GM23338 (cell line): ENCODE measurements around the gene SRM. TPM values are rescaled to one million over a fixed set of nuclear protein-coding genes. Genes with fewer than 3 reads are reported as not detected.
"Not testable (repeated sequence)": the region's sequence is repeated elsewhere in the genome, so short reads cannot be mapped to it uniquely, and the experiment has no call there.

Experiments
- ATAC-seq: fragments of 200-7000 bp; cut with Tn5 transposase; 3 replicates; pipeline ENCODE4 v1.9.1; 2020
- DNase-seq: peaks from one replicate; pipeline ENCODE4 v3.0.0-alpha.2; 2015; ENCODE audit warnings: low spot score
- H2AFZ ChIP-seq: fragments of 200-600 bp; sonication (generic); 2 replicates; pipeline ENCODE4 v1.8.0; 2016; ENCODE audit warnings: antibody characterized with exemption, mild to moderate bottlenecking, moderate library complexity
- H3F3A ChIP-seq: fragments of 200-600 bp; sonication (generic); replicated peaks from 2 replicates; pipeline ENCODE4 v1.8.0; 2017; ENCODE audit warnings: antibody characterized with exemption, mixed run types, low read depth
- H3K27ac ChIP-seq: fragments of 200-600 bp; sonication (generic); 2 replicates; pipeline ENCODE4 v1.6.1; 2016; ENCODE audit warnings: low read depth
- H3K27me3 ChIP-seq: fragments of 200-600 bp; sonication (generic); 2 replicates; pipeline ENCODE4 v1.8.0; 2016; ENCODE audit warnings: mild to moderate bottlenecking, mixed run types, moderate library complexity; ENCODE audit not compliant: insufficient read depth
- H3K36me3 ChIP-seq: fragments of 200-600 bp; sonication (generic); 2 replicates; pipeline ENCODE4 v1.8.0; 2016; ENCODE audit warnings: mild to moderate bottlenecking; ENCODE audit not compliant: insufficient read depth
- H3K4me1 ChIP-seq: fragments of 200-600 bp; sonication (generic); 2 replicates; pipeline ENCODE4 v1.8.0; 2016; ENCODE audit warnings: mild to moderate bottlenecking, moderate library complexity; ENCODE audit not compliant: insufficient read depth
- H3K4me2 ChIP-seq: fragments of 200-600 bp; sonication (generic); 2 replicates; pipeline ENCODE4 v1.7.1; 2017; ENCODE audit warnings: mixed run types
- H3K4me3 ChIP-seq: fragments of 200-600 bp; sonication (generic); 2 replicates; pipeline ENCODE4 v1.6.1; 2016; ENCODE audit warnings: mixed run types
- H3K79me2 ChIP-seq: fragments of 200-600 bp; sonication (generic); replicated peaks from 2 replicates; pipeline ENCODE4 v1.8.0; 2017; ENCODE audit warnings: mild to moderate bottlenecking; ENCODE audit not compliant: insufficient read depth
- H3K9me2 ChIP-seq: fragments of 200-600 bp; sonication (generic); 2 replicates; pipeline ENCODE4 v1.8.0; 2017; ENCODE audit not compliant: insufficient read depth
- H4K20me1 ChIP-seq: fragments of 200-600 bp; sonication (generic); replicated peaks from 2 replicates; pipeline ENCODE4 v1.8.0; 2017; ENCODE audit warnings: mild to moderate bottlenecking; ENCODE audit not compliant: insufficient read depth
- H3K27ac Mint-ChIP-seq: 2 replicates; pipeline ENCODE4 v1.8.0; 2020; ENCODE audit warnings: inconsistent platforms, mild to moderate bottlenecking, moderate library complexity, mixed read lengths
- H3K27me3 Mint-ChIP-seq: 3 replicates; pipeline ENCODE4 v1.8.0; 2022; ENCODE audit warnings: low read depth, mild to moderate bottlenecking, moderate library complexity, mixed read lengths, inconsistent platforms; ENCODE audit not compliant: insufficient read depth, poor library complexity
- H3K36me3 Mint-ChIP-seq: 3 replicates; pipeline ENCODE4 v1.8.0; 2021; ENCODE audit warnings: low read depth, mild to moderate bottlenecking, inconsistent platforms, moderate library complexity, mixed read lengths
- H3K4me1 Mint-ChIP-seq: 3 replicates; pipeline ENCODE4 v1.8.0; 2020; ENCODE audit warnings: mild to moderate bottlenecking, inconsistent platforms, mixed read lengths
- H3K4me3 Mint-ChIP-seq: 3 replicates; pipeline ENCODE4 v1.8.0; 2021; ENCODE audit warnings: moderate library complexity, mild to moderate bottlenecking, inconsistent platforms, mixed read lengths
- H3K9me3 Mint-ChIP-seq: 3 replicates; pipeline ENCODE4 v1.8.0; 2020; ENCODE audit warnings: moderate library complexity, mild to moderate bottlenecking, inconsistent platforms, mixed read lengths
- CREB1 ChIP-seq: fragments of 250-450 bp; sonication (Bioruptor Pico); IDR thresholded peaks from 2 replicates; pipeline ENCODE4 v1.5.0; 2020; ENCODE audit warnings: low read depth, mild to moderate bottlenecking, moderate library complexity
- EZH2 ChIP-seq: fragments of 200-600 bp; sonication (generic); IDR thresholded peaks from one replicate; pipeline ENCODE4 v1.8.0; 2017; ENCODE audit warnings: antibody characterized with exemption, mild to moderate bottlenecking, low read depth; ENCODE audit not compliant: unreplicated experiment
- EZH2phosphoT487 ChIP-seq: fragments of 200-600 bp; sonication (generic); IDR thresholded peaks from one replicate; pipeline ENCODE4 v1.8.1; 2018; ENCODE audit warnings: antibody characterized with exemption; ENCODE audit not compliant: unreplicated experiment
- JUNB ChIP-seq: IDR thresholded peaks from one replicate; pipeline ENCODE4 v1.6.1; 2016; ENCODE audit warnings: antibody characterized with exemption; ENCODE audit not compliant: unreplicated experiment
- POLR2AphosphoS5 ChIP-seq: IDR thresholded peaks from 2 replicates; pipeline ENCODE4 v1.6.1; 2016; ENCODE audit warnings: antibody characterized with exemption, low read depth
- STAT1 ChIP-seq: IDR thresholded peaks from one replicate; pipeline ENCODE4 v1.6.1; 2016; ENCODE audit warnings: antibody characterized with exemption; ENCODE audit not compliant: unreplicated experiment
- ZNF114 ChIP-seq: fragments of 250-450 bp; sonication (Bioruptor Pico); IDR thresholded peaks from 2 replicates; pipeline ENCODE4 v1.5.0; 2020; ENCODE audit warnings: mild to moderate bottlenecking, moderate library complexity
- ZNF331 ChIP-seq: fragments of 250-450 bp; sonication (Bioruptor Pico); IDR thresholded peaks from 2 replicates; pipeline ENCODE4 v1.5.0; 2020; ENCODE audit warnings: low read depth, mild to moderate bottlenecking, moderate library complexity
- polyA plus RNA-seq: library from polyadenylated mRNA; unstranded; fragments of >200 nt; fragmentation: Nextera tagmentation; extraction: Ambion mirVana; gene quantifications from 2 replicates; pipeline ENCODE4 v1.2.1, GENCODE V29; 2016
- total RNA-seq: library from RNA; depleted of rRNA; stranded (reverse); fragments of >200 nt; shearing (Covaris generic); gene quantifications from 2 replicates; pipeline ENCODE4 v1.2.3, GENCODE V29; 2014
- TF ChIP-seq, protein P1 (sequence below): IDR thresholded peaks from one replicate; pipeline ENCODE4 v1.6.1; 2018; ENCODE audit warnings: antibody characterized with exemption; ENCODE audit not compliant: unreplicated experiment
- TF ChIP-seq, protein P2 (sequence below): IDR thresholded peaks from 2 replicates; pipeline ENCODE4 v1.6.1; 2016; ENCODE audit warnings: antibody characterized with exemption
- TF ChIP-seq, protein P3 (sequence below), 2 experiments: fragments of 200-600 bp in 1 of 2; sonication (generic) in 1 of 2; conservative IDR thresholded peaks; 2 replicates each; pipeline versions ENCODE4 v1.5.1 to v1.6.1; 2016 to 2017; ENCODE audit warnings: antibody characterized with exemption in 2 of 2, low read depth in 2 of 2, mild to moderate bottlenecking in 2 of 2, moderate library complexity in 1 of 2

SRM gene
- total and polyA plus RNA-seq, 2 experiments from 2014 or later: 170 to 253 TPM

DNA sequence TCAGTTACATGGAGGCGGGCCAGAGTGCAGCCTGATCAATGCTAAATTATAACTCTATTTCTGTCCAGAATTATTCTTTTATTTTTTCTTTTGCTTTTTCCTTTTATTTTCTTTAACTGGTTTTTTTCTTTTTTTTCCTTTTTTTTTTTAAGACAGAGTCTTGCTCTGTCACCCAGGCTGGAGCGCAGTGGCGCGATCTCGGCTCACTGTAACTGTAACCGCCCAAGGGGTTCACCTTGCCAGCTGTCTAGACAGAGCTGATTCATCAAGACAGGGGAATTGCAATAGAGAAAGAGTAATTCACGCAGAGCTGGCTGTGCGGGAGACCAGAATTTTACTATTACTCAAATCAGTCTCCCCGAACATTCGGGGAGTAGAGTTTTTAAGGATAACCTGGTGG, 8.7 kb downstream of the SRM start:
- Mint-ChIP-seq H3K4me1 (peaks cover 19% of the 10 kb centered on the region), H3K36me3 (peaks cover 14% of the 10 kb centered on the region), H3K27me3 (peaks cover 20% of the 10 kb centered on the region)
- H3K4me2 ChIP-seq, H3K27ac ChIP-seq, ATAC-seq, H3K27me3 ChIP-seq, H3K4me3 ChIP-seq, H3K9me2 ChIP-seq, H3K4me1 ChIP-seq, H4K20me1 ChIP-seq, H3K9me3 Mint-ChIP-seq, DNase-seq, H3K36me3 ChIP-seq, H2AFZ ChIP-seq, H3K4me3 Mint-ChIP-seq, H3K27ac Mint-ChIP-seq, H3K79me2 ChIP-seq: not testable (repeated sequence)
- peaks cover 16% of the 10 kb centered on the region for H3F3A ChIP-seq

DNA sequence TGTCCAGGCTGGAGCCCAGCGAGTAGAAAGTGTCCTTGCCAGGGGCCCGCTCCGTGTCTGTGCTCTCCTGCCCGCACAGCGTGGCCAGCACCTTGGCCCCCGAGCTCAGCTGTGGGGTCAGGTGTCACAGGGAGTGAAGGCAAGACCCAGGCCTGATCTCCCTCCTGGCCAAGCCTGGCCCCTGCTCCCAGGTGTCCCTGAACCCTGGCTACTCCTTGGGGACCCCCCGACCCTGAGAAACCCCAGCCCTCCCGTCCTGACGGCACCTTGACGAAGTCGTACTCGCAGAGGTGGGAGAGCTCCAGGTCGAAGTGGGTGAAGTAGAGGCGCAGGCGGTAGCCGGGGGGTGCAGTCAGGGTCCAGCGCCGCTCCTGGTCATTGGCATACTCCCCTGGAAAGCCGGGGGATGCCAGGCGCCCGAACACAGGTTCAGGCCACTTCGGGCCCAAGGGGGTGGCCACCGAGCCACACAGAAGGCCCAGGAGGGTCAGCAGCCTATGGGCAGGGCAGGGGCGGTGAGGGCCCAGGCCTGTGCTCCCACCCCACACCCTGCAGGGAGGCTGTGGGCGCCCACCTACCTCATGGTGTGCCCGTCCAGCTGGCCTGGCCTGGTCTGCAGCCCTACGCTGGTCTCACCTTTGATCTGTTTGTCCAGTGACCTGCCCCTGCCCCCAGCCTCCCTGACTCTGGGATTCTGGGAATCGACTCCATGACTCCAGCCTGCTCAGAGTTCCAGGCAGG, 13.0 kb downstream of the SRM start, which contains the start of gene MASP2:
MASP2 (minus strand) TSS at position 615 of the 741 bp plus-strand sequence; CDS start at position 583, 32 bp downstream.
- Mint-ChIP-seq H3K4me3 (no peak within 1 kb of the TSS), H3K27me3 (peaks cover 13% of the 10 kb centered on the region), H3K27ac (no peak within 1 kb of the TSS), H3K36me3 (no peaks in the 10 kb centered on the region), H3K4me1 (peaks cover 4% of the 10 kb centered on the region), H3K9me3 (no peaks in the 10 kb centered on the region)
- H3K27ac ChIP-seq: no peak within 1 kb of the TSS
- H2AFZ ChIP-seq: no peak within 1 kb of the TSS; the same call in 1 of the 2 replicates
- H3K9me2 ChIP-seq: no peaks in the 10 kb centered on the region
- no peak for ATAC-seq
- no peaks in the 10 kb centered on the region for H3K79me2 ChIP-seq
- H4K20me1 ChIP-seq: no peaks in the 10 kb centered on the region
- H3K4me2 ChIP-seq: no peak within 1 kb of the TSS
- H3K36me3 ChIP-seq: no peaks in the 10 kb centered on the region
- DNase-seq: no peak
- peaks cover 5% of the 10 kb centered on the region for H3K4me1 ChIP-seq
- H3F3A ChIP-seq: peaks cover 2% of the 10 kb centered on the region; the same call in 1 of the 2 replicates
- no peaks in the 10 kb centered on the region for H3K27me3 ChIP-seq
- no peak within 1 kb of the TSS for H3K4me3 ChIP-seq
- TF ChIP-seq EZH2 (no peak), JUNB (no peak), ZNF114 (no peak), STAT1 (no peak), EZH2phosphoT487 (no peak), ZNF331 (CRISPR knock-in tag) (no peak), CREB1 (CRISPR knock-in tag) (no peak), POLR2AphosphoS5 (no peak)
- TF ChIP-seq, protein P1, sequence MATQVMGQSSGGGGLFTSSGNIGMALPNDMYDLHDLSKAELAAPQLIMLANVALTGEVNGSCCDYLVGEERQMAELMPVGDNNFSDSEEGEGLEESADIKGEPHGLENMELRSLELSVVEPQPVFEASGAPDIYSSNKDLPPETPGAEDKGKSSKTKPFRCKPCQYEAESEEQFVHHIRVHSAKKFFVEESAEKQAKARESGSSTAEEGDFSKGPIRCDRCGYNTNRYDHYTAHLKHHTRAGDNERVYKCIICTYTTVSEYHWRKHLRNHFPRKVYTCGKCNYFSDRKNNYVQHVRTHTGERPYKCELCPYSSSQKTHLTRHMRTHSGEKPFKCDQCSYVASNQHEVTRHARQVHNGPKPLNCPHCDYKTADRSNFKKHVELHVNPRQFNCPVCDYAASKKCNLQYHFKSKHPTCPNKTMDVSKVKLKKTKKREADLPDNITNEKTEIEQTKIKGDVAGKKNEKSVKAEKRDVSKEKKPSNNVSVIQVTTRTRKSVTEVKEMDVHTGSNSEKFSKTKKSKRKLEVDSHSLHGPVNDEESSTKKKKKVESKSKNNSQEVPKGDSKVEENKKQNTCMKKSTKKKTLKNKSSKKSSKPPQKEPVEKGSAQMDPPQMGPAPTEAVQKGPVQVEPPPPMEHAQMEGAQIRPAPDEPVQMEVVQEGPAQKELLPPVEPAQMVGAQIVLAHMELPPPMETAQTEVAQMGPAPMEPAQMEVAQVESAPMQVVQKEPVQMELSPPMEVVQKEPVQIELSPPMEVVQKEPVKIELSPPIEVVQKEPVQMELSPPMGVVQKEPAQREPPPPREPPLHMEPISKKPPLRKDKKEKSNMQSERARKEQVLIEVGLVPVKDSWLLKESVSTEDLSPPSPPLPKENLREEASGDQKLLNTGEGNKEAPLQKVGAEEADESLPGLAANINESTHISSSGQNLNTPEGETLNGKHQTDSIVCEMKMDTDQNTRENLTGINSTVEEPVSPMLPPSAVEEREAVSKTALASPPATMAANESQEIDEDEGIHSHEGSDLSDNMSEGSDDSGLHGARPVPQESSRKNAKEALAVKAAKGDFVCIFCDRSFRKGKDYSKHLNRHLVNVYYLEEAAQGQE: no peak
- TF ChIP-seq, protein P2, sequence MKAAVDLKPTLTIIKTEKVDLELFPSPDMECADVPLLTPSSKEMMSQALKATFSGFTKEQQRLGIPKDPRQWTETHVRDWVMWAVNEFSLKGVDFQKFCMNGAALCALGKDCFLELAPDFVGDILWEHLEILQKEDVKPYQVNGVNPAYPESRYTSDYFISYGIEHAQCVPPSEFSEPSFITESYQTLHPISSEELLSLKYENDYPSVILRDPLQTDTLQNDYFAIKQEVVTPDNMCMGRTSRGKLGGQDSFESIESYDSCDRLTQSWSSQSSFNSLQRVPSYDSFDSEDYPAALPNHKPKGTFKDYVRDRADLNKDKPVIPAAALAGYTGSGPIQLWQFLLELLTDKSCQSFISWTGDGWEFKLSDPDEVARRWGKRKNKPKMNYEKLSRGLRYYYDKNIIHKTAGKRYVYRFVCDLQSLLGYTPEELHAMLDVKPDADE: no peak
- TF ChIP-seq, protein P3, sequence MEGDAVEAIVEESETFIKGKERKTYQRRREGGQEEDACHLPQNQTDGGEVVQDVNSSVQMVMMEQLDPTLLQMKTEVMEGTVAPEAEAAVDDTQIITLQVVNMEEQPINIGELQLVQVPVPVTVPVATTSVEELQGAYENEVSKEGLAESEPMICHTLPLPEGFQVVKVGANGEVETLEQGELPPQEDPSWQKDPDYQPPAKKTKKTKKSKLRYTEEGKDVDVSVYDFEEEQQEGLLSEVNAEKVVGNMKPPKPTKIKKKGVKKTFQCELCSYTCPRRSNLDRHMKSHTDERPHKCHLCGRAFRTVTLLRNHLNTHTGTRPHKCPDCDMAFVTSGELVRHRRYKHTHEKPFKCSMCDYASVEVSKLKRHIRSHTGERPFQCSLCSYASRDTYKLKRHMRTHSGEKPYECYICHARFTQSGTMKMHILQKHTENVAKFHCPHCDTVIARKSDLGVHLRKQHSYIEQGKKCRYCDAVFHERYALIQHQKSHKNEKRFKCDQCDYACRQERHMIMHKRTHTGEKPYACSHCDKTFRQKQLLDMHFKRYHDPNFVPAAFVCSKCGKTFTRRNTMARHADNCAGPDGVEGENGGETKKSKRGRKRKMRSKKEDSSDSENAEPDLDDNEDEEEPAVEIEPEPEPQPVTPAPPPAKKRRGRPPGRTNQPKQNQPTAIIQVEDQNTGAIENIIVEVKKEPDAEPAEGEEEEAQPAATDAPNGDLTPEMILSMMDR (conservative IDR thresholded peaks at IDR 0.05; ENCODE audit: low read depth in 2 of 2): no peak
